ENCODE results near the gene ETDA.

ETDA gene

GRCh38 chrX:135287266-135287823 is 35.5 kb downstream of the ETDA start:
- ATAC-seq (ENCODE audit: low read depth) (no peak), DNase-seq (ENCODE audit: low spot score) (no peak)
- no peak overlapping the region for H3K27ac ChIP-seq (ENCODE audit: poor library complexity, severe bottlenecking)
- H3K4me3 ChIP-seq (ENCODE audit: severe bottlenecking) = no peak overlapping the region
- TF ChIP-seq, protein P1, sequence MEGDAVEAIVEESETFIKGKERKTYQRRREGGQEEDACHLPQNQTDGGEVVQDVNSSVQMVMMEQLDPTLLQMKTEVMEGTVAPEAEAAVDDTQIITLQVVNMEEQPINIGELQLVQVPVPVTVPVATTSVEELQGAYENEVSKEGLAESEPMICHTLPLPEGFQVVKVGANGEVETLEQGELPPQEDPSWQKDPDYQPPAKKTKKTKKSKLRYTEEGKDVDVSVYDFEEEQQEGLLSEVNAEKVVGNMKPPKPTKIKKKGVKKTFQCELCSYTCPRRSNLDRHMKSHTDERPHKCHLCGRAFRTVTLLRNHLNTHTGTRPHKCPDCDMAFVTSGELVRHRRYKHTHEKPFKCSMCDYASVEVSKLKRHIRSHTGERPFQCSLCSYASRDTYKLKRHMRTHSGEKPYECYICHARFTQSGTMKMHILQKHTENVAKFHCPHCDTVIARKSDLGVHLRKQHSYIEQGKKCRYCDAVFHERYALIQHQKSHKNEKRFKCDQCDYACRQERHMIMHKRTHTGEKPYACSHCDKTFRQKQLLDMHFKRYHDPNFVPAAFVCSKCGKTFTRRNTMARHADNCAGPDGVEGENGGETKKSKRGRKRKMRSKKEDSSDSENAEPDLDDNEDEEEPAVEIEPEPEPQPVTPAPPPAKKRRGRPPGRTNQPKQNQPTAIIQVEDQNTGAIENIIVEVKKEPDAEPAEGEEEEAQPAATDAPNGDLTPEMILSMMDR (IDR thresholded peaks at IDR 0.05; ENCODE audit: poor library complexity, severe bottlenecking) = no peak
- no peaks in the 10 kb centered on the region for H3K4me1 ChIP-seq (ENCODE audit: insufficient read depth, poor library complexity, severe bottlenecking)
- no peaks in the 10 kb centered on the region for H3K9me3 ChIP-seq (ENCODE audit: severe bottlenecking)
- H3K36me3 ChIP-seq (ENCODE audit: low read depth) = no peaks in the 10 kb centered on the region
- H3K27me3 ChIP-seq (ENCODE audit: insufficient read depth, poor library complexity, severe bottlenecking) = no peaks in the 10 kb centered on the region

GRCh38 chrX:135295238-135295943 is 43.5 kb downstream of the ETDA start:
- ATAC-seq (ENCODE audit: low read depth) = no peak
- no peaks in the 10 kb centered on the region for H3K4me1 ChIP-seq (ENCODE audit: insufficient read depth, poor library complexity, severe bottlenecking)
- H3K27ac ChIP-seq (ENCODE audit: poor library complexity, severe bottlenecking) = no peak overlapping the region
- no peak for DNase-seq (ENCODE audit: low spot score)
- no peaks in the 10 kb centered on the region for H3K9me3 ChIP-seq (ENCODE audit: severe bottlenecking)
- TF ChIP-seq, protein P1 (IDR thresholded peaks at IDR 0.05; ENCODE audit: poor library complexity, severe bottlenecking) = no peak
- no peaks in the 10 kb centered on the region for H3K36me3 ChIP-seq (ENCODE audit: low read depth)
- no peak overlapping the region for H3K4me3 ChIP-seq (ENCODE audit: severe bottlenecking)
- H3K27me3 ChIP-seq (ENCODE audit: insufficient read depth, poor library complexity, severe bottlenecking) = no peaks in the 10 kb centered on the region

- no peak overlapping the region for H3K4me3 ChIP-seq (ENCODE audit: severe bottlenecking)
- ATAC-seq (ENCODE audit: low read depth) = no peak
Observed at GRCh38 chrX:135295944-135296305, 44.1 kb downstream of the ETDA start.

DNA sequence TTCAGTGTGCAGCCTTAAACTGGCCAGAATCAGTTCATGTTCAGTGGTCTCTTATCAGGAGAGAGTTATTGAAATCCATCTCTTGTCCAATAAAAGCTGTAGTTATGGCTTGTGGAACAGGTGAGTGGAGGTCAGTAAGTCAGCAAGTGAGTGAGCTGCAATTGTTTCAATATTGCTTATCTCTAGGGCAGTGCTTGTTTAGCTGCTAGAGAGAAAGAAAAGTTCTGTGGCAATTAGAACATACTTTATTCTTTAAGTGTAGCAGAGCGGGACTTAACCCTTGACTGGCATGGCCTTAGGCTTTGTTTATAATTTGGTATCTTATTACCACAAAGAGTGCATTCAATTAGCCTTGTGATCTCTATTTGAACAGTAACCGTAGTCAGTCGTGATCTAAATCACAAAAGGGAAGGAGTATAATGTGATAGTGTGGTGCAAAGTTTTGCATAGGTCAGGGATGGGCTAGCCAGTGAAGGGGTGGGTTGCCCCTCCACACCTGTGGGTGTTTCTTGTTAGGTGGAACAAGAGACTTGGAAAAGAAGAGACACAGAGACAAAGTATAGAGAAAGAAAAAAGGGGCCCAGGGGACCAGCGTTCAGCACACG is 50.5 kb downstream of the ETDA start:
- Histone ChIP-seq H3K36me3 (ENCODE audit: low read depth) (no peaks in the 10 kb centered on the region), H3K9me3 (ENCODE audit: severe bottlenecking) (no peaks in the 10 kb centered on the region), H3K27ac (ENCODE audit: poor library complexity, severe bottlenecking) (no peak overlapping the region), H3K4me3 (ENCODE audit: severe bottlenecking) (no peak overlapping the region), H3K4me1 (ENCODE audit: insufficient read depth, poor library complexity, severe bottlenecking) (no peaks in the 10 kb centered on the region), H3K27me3 (ENCODE audit: insufficient read depth, poor library complexity, severe bottlenecking) (no peaks in the 10 kb centered on the region)
- DNase-seq (ENCODE audit: low spot score) (no peak), ATAC-seq (ENCODE audit: low read depth) (no peak)
- TF ChIP-seq, protein P1 (IDR thresholded peaks at IDR 0.05; ENCODE audit: poor library complexity, severe bottlenecking) = no peak

More at GRCh38 chrX:135295944-135296305, 44.1 kb downstream of the ETDA start:
- Histone ChIP-seq H3K36me3 (ENCODE audit: low read depth) (no peaks in the 10 kb centered on the region), H3K27me3 (ENCODE audit: insufficient read depth, poor library complexity, severe bottlenecking) (no peaks in the 10 kb centered on the region), H3K9me3 (ENCODE audit: severe bottlenecking) (no peaks in the 10 kb centered on the region), H3K27ac (ENCODE audit: poor library complexity, severe bottlenecking) (no peak overlapping the region), H3K4me1 (ENCODE audit: insufficient read depth, poor library complexity, severe bottlenecking) (no peaks in the 10 kb centered on the region)
- DNase-seq (ENCODE audit: low spot score) = no peak
- TF ChIP-seq, protein P1 (IDR thresholded peaks at IDR 0.05; ENCODE audit: poor library complexity, severe bottlenecking) = no peak

All from RWPE2 (cell line).